Measurements from ENCODE around the gene OR2F2.

GRCh38 chr7:143914938-143915652 is 19.9 kb upstream of the OR2F2 start:
- TF ChIP-seq POLR2A (IDR thresholded peaks at IDR 0.05) (no peak), CTCF (IDR thresholded peaks at IDR 0.05) (no peak)
